Smooth muscle cell (in vitro differentiated cells): ENCODE measurements around the gene DCC. TPM values are rescaled to one million over a fixed set of nuclear protein-coding genes. Genes with fewer than 3 reads are reported as not detected.

Experiments used
- DNase-seq: peaks from one replicate; lab custom pipeline; 2025; ENCODE audit not compliant: unreplicated experiment; lab: John Stamatoyannopoulos, UW
- H2AFZ ChIP-seq: fragments of 200-600 bp; sonication (generic); 2 replicates; pipeline ENCODE4 v1.6.0; 2016; ENCODE audit warnings: antibody characterized with exemption, low read depth, mild to moderate bottlenecking
- H3F3A ChIP-seq: fragments of 200-600 bp; sonication (generic); 2 replicates; pipeline ENCODE4 v1.6.0; 2017; ENCODE audit warnings: antibody characterized with exemption, low read depth
- H3K27ac ChIP-seq: fragments of 200-600 bp; sonication (generic); 2 replicates; pipeline ENCODE4 v1.5.1; 2016; ENCODE audit warnings: low read depth, mild to moderate bottlenecking
- H3K27me3 ChIP-seq: fragments of 200-600 bp; sonication (generic); 2 replicates; pipeline ENCODE4 v1.6.1; 2016; ENCODE audit warnings: low read depth, mild to moderate bottlenecking
- H3K36me3 ChIP-seq: fragments of 200-600 bp; sonication (generic); 2 replicates; pipeline ENCODE4 v1.5.1; 2016; ENCODE audit warnings: low read depth
- H3K4me1 ChIP-seq: fragments of 200-600 bp; sonication (generic); 2 replicates; pipeline ENCODE4 v1.5.1; 2016; ENCODE audit warnings: low read depth
- H3K4me2 ChIP-seq: fragments of 200-600 bp; sonication (generic); 2 replicates; pipeline ENCODE4 v1.6.0; 2016; ENCODE audit warnings: mild to moderate bottlenecking
- H3K4me3 ChIP-seq: fragments of 200-600 bp; sonication (generic); 2 replicates; pipeline ENCODE4 v1.5.1; 2016; ENCODE audit warnings: mild to moderate bottlenecking
- H3K79me2 ChIP-seq: fragments of 200-600 bp; sonication (generic); 2 replicates; pipeline ENCODE4 v1.6.0; 2016; ENCODE audit warnings: low read depth, mild to moderate bottlenecking
- H3K9ac ChIP-seq: fragments of 200-600 bp; sonication (generic); 2 replicates; pipeline ENCODE4 v1.6.0; 2016; ENCODE audit warnings: low read depth
- H3K9me3 ChIP-seq: fragments of 200-600 bp; sonication (generic); replicated peaks from 2 replicates; pipeline ENCODE4 v1.5.1; 2016; ENCODE audit warnings: low read depth
- H4K20me1 ChIP-seq: fragments of 200-600 bp; sonication (generic); 2 replicates; pipeline ENCODE4 v1.6.0; 2016; ENCODE audit warnings: low read depth
- CTCF ChIP-seq: fragments of 200-600 bp; sonication (generic); IDR thresholded peaks from 2 replicates; pipeline ENCODE4 v1.5.1; 2017; ENCODE audit warnings: borderline replicate concordance, mild to moderate bottlenecking, antibody characterized with exemption; ENCODE audit not compliant: insufficient read depth, poor library complexity, severe bottlenecking
- WGBS: methylation state at CpG from one replicate; pipeline ENCODE4 v1.1.7; 2016; ENCODE audit warnings: low lambda C conversion rate; 5-methylcytosine and 5-hydroxymethylcytosine counted together
- polyA plus RNA-seq: library from polyadenylated mRNA; unstranded; fragments of >200 nt; fragmentation: Nextera tagmentation; extraction: Ambion mirVana; gene quantifications from 2 replicates; pipeline ENCODE4 v1.2.1, GENCODE V29; 2016
- total RNA-seq: library from RNA; depleted of rRNA; stranded (reverse); fragments of >200 nt; gene quantifications from 2 replicates; pipeline ENCODE4 v1.2.3, GENCODE V29; 2014

The DCC gene
- total and polyA plus RNA-seq, 2 experiments from 2014 or later: not detected

GRCh38 chr18:52730972-52731619 is 391.1 kb downstream of the DCC start:
- Histone ChIP-seq H3K4me1 (no peaks in the 10 kb centered on the region), H3K9me3 (no peaks in the 10 kb centered on the region), H3F3A (no peaks in the 10 kb centered on the region), H3K27me3 (no peaks in the 10 kb centered on the region), H3K9ac (no peak overlapping the region), H3K4me3 (no peak overlapping the region), H3K27ac (no peak overlapping the region), H2AFZ (no peak overlapping the region), H3K4me2 (no peak overlapping the region), H4K20me1 (no peaks in the 10 kb centered on the region), H3K36me3 (no peaks in the 10 kb centered on the region), H3K79me2 (no peaks in the 10 kb centered on the region)
- no peak for TF ChIP-seq CTCF
- WGBS: 86% methylated on average over 3 of the region's 3 CpGs
- DNase-seq: no peak

GRCh38 chr18:52738946-52739345 is 398.9 kb downstream of the DCC start:
- Histone ChIP-seq H3K4me3 (no peak overlapping the region), H3K9ac (no peak overlapping the region), H4K20me1 (no peaks in the 10 kb centered on the region), H3K79me2 (no peaks in the 10 kb centered on the region), H3K36me3 (no peaks in the 10 kb centered on the region), H3F3A (no peaks in the 10 kb centered on the region), H3K9me3 (no peaks in the 10 kb centered on the region), H2AFZ (no peak overlapping the region), H3K27ac (no peak overlapping the region), H3K4me2 (no peak overlapping the region), H3K4me1 (peaks cover 5% of the 10 kb centered on the region), H3K27me3 (no peaks in the 10 kb centered on the region)
- 89% methylated on average over 5 of the region's 5 CpGs for WGBS
- TF ChIP-seq CTCF: no peak
- no peak for DNase-seq

GRCh38 chr18:52746986-52747385 is 407.0 kb downstream of the DCC start:
- H3K4me3 ChIP-seq: no peak overlapping the region
- no peaks in the 10 kb centered on the region for H3K9me3 ChIP-seq
- peaks cover 5% of the 10 kb centered on the region for H3K4me1 ChIP-seq
- no peaks in the 10 kb centered on the region for H3F3A ChIP-seq
- no peak for TF ChIP-seq CTCF
- H3K4me2 ChIP-seq: no peak overlapping the region
- H4K20me1 ChIP-seq: no peaks in the 10 kb centered on the region
- H2AFZ ChIP-seq: no peak overlapping the region
- 90% methylated on average over 2 of the region's 2 CpGs for WGBS
- H3K27ac ChIP-seq: no peak overlapping the region
- peaks cover 21% of the 10 kb centered on the region for H3K27me3 ChIP-seq
- no peak for DNase-seq
- no peak overlapping the region for H3K9ac ChIP-seq
- H3K79me2 ChIP-seq: no peaks in the 10 kb centered on the region
- no peaks in the 10 kb centered on the region for H3K36me3 ChIP-seq

GRCh38 chr18:52747869-52748268 is 407.9 kb downstream of the DCC start:
- Histone ChIP-seq H3K79me2 (no peaks in the 10 kb centered on the region), H3K27me3 (peaks cover 26% of the 10 kb centered on the region), H3K4me1 (peaks cover 5% of the 10 kb centered on the region), H4K20me1 (no peaks in the 10 kb centered on the region), H3K9me3 (no peaks in the 10 kb centered on the region), H3K4me3 (no peak overlapping the region), H3K27ac (no peak overlapping the region), H3K4me2 (no peak overlapping the region), H3K36me3 (no peaks in the 10 kb centered on the region), H2AFZ (no peak overlapping the region), H3F3A (no peaks in the 10 kb centered on the region), H3K9ac (no peak overlapping the region)
- no peak for TF ChIP-seq CTCF
- 95% methylated on average over 23 of the region's 23 CpGs for WGBS
- no peak for DNase-seq
